ENCODE results near the gene ZBP1.

Gene ZBP1

DNA sequence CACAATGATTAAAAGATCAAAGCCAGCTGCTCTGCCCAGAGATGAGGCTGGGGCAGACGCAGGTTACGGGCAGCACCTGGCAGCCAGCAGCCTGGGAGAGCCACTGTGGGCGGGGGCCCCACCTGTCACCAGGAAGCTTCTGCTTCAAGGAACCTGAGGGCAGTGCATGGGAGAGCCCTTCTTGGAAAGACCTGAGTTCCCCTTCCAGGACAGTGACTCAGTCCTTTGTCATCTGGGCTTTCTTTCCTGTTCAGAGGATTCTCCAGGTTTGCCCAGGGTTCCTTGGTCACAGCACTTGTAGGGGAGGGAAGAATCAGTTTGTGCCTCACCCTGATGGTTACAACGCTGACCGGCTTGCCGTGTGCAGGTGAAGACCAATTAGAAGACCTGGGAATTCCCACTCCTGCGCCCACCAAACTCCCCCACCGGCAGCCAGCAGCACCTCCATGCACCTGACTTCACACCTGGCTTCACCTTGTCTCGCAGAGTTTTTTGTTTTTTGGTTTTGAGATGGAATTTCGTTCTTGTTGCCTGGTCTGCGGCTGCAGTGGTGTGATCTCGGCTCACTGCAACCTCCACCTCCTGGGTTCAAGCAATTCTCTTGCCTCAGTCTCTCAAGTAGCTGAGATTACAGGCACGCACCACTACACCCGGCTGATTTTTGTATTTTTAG lies 2.0 kb downstream of the ZBP1 start:
- no peak for DNase-seq (ENCODE audit: low spot score)

DNA sequence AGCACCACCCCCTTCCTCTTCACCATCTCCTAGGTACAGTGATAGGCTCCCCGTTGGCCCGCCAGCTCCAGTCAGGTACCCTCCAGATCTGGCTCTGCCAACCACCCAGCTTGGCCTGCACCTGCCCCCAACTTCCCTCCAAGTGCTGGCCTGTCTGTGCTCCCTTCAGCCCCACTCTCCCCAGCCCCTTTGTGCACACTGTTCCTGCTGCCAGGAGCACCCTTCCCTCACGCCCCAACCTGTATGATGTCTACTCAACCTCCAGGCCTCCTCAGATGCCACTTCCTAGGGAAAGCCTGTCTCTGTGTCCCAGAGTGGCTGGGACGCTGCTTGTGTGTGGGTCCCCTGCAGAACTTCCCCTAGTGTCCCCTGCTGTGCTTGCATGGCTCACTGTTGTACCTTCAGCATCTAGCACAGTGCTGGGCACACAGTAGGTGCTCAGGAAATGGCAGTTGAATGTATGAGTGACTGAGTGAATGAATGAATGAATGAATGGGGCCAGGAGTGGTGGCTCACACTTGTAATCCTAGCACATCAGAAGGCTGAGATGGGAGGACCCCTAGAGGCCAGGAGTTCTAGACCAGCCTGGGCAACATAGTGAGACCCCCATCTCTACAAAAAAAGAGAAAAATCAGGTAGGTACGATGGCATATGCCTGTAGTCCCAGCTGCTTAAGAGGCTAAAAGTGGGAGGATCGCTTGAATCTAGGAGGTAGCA lies 3.0 kb downstream of the ZBP1 start:
- DNase-seq (ENCODE audit: low spot score): no peak

DNA sequence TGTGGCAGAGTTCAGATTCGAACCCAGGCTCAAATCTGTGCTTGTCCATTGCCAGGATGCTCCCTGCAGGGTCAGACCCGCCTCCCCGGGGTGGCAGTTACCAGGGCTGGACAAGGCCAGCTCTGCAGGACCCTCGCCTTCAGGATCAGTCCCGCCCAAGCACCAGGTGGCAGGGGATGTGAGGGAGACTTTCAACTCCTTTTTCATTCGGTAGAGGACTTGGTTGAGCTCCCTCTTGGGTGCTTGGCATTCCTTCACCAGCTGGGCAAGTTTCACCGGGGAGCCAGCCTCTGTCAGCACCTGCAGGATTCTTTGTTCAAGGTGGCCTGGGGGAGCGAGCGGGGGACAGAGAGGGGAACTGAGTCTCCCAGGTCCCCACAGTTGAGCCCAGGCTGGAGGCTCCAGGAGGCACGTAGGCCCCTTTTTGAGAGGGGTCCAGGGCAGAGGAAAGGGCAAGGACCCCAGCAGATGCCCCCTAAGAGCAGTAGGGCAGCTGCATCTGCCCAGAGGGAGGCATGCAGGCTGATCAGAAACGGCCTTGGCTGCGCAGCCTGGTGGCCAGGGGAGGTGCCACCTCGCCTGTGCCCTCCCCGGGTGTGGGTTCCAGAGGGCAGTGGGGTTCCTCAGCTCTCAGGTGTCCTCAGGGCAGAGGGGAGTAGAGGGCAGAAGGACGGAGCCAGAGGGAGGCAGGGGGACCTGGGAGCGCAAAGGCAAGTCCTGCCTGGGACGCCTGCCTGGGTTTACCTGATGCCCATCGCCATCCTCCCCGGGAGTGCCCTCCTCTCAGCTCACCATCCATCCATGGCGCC lies 3.9 kb downstream of the ZBP1 start:
- DNase-seq (ENCODE audit: low spot score): no peak

DNA sequence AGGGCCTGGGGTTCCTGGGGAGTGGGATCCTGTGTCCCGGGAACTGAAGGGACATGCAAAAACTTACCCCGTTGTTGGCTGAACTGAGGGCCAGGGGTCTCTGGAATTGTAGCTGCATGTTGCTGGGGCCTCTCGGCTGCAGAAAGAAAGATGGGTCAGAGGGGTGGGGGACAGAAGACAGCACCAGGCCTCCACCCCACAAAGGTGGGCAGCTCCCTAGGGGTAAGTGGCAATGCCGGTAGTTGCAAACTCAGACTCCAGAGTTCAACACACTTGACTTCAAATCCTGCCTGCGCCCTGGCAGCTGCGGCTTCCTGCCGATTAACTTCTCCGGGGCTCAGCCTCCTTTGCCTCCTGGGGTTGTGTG lies 4.8 kb downstream of the ZBP1 start:
- no peak for DNase-seq (ENCODE audit: low spot score)

DNA sequence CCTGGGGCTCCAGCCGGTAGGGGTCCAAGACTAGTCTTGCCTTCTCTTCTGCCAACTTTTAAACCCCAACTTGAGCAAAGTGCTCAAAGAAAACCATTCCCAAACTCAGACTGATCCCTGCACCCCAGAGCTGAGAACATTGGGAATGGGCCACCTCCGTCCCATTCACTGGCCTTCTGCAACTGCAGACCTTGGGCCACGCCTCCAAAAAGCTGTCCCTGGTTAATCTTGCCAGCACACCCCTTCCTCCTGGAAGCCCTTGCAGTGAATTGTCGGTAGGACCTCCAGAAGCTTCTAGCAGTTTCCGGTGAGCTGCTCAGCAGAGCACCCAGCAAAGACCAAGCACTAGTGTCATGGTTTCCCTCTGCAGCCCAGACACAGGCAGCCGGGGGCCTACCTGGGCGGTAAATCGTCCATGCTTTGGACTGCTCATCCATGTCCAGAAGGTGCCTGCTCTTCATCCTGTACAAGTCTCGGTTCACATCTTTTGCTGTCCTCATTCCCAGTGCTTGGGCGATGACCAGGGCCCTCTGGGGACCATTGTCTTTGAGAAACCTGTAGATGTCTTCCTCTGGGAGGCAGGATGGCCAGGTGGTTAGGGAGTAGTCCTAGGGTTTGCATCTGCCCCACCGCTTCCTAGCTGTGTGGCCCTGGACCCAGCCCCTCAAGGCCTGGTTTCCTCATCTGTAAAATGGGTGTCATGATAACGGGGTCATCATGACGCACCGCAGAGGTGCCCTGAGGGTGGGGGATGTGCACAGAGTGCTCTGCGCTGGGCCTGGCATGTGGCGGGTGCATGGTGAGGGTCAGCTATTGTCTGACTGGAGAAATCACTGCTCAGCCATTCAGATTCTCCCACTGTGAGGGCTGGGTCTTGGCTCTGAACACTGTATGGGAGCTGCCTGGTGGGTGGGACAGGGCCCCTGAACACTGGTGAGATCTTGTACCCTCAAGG lies 5.5 kb downstream of the ZBP1 start:
- DNase-seq (ENCODE audit: low spot score): no peak

DNA sequence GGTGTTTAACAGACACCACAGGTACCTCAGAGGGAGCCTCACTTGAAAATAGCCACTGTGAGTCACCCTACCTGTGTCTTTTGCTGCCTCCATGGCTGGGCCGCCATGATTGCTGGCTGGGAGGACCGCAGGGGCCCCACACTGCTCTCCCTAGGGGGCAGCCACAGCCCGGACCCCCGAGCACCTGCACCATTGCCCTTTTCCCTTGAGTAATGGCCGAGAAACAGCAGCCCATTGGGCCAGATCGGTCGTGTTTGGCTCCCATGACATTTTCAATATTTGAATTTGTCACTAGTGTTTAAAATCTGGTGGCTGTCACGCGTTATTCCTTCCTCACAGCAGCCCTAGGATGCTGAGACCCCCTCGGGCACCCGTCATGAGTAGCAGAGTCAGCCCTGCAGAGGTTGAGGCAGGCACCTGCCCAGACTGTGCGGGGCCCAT lies 6.7 kb downstream of the ZBP1 start:
- no peak for DNase-seq (ENCODE audit: low spot score)

DNA sequence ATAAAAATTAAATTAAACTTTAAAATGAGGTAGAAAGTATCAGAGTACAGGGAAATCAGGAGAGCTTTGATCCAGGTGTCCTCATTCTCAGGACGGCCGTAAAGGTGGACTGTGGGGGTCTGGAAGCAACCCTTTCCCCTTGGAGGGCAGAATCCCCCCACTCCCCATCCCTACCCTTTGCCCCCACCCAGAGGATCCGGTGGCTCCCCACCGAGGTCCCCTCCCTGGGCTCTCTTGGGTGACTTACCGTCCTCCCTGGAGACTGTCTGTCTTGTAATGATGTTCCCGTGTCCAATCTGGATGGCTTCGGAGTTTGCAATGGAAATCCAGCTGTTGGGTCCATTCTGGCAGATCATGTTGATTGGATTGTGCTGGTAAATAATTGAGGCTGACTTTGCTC lies 7.3 kb downstream of the ZBP1 start:
- DNase-seq (ENCODE audit: low spot score): no peak

DNA sequence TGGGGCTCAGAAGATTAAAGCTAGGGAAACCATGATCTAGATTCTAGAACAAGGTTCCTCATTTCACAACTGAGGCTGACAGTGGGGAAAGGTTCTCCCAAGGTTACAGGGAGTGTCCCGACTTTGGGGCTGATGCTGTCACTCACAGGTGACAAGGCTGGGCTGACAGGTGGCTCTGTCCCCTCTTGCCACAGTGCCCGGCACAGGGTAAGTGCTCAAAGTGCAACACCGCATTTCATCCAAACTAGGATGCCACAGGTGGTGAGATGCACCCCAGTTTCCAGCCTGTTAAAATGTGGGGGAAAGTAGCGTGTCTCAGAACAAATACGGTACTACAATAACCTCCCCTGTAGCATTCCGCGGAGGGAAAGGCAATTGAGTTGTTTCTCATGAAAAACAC lies 7.8 kb downstream of the ZBP1 start:
- DNase-seq (ENCODE audit: low spot score): no peak

DNA sequence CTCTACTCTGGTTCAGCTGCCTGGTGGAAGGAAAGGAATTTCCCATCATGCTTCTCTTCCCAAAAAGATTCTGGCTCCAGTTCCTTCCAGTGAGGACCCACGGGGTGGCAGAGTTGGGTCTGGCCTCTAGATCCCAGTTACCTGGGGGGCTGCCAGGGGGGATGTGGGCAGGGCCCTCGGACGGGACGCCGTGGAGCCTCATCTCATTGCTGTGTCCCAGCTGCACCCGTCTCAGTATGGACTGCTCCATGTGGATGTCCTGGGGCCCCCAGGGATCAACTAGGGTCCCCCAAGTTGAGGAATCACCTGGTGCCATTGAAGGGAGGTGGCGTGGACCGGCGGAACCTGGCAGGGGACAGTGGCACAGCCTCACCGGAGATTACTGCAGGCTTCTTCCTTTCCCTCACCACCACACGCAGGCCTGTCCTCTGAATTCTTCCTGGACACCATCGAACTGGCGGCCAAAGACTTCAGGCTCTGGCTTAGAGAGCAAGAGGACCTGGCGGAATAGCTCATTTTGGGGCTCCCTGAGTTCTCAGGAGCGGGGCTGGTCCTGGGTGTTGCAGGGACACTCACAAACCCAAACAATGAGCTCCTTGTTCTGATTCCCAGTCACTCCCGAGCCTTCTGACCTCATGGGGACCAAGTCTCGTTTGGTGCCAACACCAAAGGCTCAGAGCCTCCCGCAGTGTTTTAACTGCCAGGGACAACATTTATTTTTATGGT lies 8.5 kb downstream of the ZBP1 start:
- no peak for DNase-seq (ENCODE audit: low spot score)

DNA sequence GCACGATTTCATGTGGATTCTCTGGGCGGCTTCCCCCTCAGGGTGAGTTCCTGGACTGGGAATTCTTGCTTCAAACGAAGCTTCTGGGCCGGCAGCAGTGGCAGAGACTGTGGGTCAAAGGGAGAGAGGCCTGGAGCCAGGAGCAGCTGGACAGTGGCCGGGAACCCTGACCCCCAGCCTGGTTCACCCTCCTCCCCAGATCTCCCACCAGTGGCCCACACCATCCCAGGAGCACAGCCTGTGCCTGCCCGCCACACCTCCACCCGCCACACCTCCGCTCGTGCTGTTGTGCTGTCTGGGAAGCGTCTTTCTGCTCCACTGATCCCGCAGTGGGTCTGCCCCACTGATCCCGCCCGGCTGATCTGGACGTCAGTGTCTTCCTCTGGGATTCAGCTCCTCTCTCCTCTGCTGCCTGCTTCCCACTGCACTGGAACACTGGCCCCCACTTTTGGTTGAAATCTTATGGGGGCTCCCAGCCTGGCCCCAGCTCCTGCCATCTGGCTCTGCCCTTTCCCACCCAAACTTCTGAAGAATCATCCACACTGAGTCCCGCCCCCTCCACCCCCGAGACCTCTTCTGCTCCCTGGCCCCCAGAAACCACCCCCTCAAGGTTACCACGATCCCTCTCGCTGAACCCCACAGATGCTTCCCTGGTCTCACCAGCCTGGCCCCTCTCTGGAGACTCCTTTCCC lies 9.8 kb downstream of the ZBP1 start:
- DNase-seq (ENCODE audit: low spot score): no peak

DNA sequence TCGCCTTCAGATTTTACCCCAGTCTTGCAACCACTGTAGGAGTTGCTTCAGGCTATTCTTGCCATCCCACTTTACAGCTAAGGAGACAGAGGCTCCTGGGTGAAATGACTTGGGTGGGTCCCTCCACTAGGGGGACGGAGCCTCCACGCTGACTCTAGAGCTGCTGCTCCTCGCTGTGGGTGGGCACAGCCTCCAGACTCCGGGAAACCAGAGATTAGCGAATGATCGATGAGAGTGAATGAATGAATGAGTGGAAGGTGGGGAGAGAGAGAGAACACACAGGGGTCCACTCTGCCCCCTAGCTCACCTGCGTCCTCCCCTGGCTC lies 10.4 kb downstream of the ZBP1 start:
- DNase-seq (ENCODE audit: low spot score): no peak

DNA sequence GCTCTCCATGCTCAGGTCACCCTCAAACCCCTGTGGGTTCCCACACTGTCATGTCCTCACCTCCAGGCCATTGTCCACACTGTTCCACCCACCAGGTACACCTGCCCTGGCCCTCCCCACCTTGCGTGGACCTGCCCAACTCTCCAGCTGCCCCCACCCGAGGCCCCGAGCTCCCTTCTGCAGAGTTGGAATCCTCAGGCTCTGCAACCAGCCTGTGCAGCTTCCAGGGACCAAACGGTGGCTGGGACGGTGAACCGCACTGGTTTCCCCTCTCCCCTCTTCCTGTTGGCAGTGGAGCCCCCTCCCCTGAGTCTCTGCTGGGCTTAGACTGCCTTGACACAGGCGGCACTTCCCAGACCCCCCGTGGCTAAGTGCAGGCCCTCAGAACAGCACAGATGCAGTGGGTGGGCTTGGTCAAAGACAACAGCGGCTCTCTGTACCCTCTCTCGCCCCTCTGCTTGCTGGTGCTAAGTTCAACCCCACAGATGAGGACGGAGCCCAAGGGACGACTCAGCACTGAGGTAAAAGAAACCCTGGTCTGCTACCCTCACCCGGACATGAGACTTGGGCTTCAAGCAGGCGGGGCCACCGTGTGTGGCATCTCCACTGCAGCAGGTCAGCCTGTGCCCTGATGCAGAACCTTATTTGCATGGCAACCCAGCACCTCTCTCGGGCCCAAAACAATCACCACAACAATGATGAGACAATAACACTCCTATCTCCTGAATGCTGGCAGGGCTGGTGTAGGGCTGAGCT lies 11.0 kb downstream of the ZBP1 start:
- DNase-seq (ENCODE audit: low spot score): no peak

DNA sequence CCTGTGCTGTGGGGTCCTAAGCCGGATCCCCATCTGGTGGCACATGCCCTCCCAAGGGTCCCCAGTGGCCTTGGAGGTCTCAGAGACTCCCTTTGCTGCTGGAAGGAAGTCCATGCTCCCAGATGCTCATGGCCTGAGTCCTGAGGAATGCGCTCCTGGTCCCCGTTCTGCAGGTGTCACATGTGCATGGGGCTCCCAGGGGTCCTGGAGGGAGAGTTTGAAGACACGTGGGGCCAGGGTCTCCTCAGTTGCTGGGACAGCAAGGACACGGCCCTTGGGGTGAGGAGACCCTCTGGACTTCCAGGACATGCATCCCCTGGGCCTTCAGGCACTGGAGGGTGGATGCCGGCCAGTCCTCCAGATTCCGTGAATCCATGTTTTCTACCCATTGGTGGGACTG lies 11.7 kb downstream of the ZBP1 start:
- no peak for DNase-seq (ENCODE audit: low spot score)

DNA sequence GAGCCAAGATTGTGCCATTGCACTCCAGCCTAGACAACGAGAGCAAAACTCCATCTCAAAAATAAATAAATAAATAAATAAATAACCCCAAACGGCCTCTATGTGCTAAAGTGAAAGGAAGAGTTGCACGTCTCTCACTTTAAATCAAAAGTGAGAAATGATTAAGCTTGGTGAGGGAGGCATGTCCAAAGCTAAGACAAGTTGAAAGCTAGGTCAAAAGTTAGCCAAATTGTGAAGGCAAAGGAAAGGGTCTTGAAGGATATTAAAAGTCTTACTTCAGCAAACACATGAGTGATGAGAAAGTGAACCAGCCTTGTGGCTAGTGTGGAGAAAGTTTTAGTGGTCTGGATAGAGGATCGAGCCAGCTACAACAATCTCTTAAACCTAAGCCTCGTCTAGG lies 14.3 kb downstream of the ZBP1 start:
- no peak for DNase-seq (ENCODE audit: low spot score)

DNA sequence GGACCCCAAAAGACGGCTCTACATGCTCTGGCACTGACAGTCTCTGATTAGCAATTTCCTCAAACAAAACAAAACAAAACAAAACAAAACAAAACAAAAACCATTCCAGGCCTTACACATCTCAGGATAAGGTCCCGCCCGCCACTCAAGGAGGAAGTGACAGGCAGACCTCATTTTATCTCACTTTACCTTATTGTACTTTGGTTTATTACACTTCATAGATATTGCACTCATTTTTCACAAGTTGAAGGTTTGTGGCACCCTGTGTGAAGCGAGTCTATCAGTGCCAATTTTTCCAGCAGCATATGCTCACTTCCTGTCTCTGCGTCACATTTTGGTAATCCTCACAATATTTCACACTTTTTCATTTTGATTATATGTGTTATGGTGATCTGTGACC lies 15.2 kb downstream of the ZBP1 start:
- no peak for DNase-seq (ENCODE audit: low spot score)

DNA sequence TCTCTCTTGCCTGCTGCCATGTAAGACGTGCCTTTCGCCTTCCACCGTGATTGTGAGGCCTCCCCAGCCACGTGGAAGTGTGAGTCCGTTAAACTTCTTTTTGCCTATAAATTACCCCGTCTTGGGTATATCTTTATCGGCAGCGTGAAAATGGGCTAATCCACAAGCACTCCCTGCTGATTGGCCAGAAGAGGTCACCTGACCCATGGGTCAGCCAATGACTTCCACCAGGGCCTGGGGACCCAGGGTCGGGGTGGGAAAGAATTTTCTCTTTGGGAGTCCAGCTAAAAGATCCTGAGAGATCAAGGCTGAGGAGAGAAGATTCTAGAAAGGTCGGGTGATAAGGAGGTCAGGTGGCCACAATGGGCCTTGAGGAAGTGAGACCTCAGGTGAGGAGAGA lies 17.1 kb downstream of the ZBP1 start:
- DNase-seq (ENCODE audit: low spot score): no peak

DNA sequence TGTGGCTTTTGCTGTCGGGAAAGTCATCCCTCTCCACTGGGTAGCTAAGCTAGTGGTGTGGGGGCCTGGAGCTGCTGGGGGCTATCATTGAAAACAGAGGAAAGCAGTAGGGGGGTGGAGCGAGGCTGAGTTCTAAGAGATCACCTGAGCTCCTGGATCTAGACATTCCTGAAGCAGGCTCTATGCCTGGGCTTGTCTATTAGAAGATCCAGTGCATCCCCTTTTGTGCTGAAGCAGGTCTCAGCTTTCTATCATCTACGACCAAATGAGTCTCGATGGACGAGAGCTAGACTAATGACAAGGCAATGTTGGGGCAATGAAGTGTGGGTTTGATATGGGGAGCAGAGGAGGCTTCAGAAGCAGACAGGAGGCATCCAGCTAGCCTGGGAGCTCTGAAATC lies 18.5 kb downstream of the ZBP1 start:
- no peak for DNase-seq (ENCODE audit: low spot score)

DNA sequence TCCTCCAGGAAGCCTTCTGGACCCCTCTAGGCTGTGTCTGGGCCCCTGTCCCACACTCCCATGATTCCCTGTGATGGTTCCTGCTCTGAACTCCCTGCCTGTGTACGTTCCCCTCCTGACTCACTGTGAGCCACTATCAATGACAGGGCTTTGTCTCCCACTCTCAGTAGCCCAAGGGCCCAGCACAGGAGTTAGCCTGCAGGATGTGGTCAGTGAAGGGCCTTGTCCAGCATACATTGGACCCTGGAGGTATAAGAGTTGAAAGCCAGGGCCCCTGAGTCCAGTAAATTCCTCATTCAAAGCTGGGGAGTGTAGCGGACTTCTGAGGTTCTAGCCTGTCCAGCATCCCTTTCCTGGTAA lies 19.0 kb downstream of the ZBP1 start:
- DNase-seq (ENCODE audit: low spot score): no peak

DNA sequence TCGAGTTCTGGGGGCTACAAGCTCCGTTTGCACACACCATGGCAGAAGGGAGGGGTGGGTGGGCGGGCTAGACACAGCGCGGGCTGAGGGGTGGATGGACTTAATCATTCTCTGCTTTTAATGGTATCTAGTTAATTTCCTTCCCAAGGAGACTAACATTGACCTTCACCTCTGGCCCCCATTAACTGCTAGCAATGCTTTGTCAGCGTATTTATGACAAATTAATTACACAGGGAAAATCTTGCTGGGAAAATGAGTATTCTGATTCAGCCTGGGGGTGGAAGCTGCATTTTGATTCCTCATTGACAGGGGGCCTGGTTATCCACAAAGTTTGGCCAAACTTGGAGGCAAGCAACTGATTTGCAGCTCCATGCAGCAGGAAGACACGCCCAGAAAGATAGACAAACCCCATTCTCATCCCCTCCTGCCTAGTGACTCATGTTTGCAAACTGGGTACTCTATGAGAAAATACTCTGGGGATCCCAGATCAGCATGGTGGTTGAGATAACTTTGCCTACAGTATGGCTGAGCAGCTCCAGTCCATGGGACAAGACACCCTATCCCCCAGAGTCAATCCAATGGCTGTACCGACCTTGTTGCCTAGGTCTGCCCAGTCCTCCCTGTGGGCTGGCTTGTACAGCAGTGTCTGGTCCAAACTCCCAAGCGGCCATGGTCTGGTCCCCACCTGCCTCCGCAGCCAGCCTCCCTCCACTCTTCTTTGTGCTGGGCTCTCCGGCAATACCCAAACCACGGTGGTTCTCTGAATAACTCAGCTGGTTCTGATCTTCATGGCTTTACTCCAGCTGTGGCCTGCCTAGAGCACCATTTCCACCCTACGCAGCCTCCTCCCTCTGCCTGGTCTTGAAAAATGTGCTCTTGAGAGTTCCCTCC lies 19.7 kb downstream of the ZBP1 start:
- DNase-seq (ENCODE audit: low spot score): no peak
